ENCODE results near the gene RAMP3. TPM values are rescaled to one million over a fixed set of nuclear protein-coding genes. Genes with fewer than 3 reads are reported as not detected.

RAMP3 gene
- total RNA-seq, 1 experiment from 2014 or later = not detected

DNA sequence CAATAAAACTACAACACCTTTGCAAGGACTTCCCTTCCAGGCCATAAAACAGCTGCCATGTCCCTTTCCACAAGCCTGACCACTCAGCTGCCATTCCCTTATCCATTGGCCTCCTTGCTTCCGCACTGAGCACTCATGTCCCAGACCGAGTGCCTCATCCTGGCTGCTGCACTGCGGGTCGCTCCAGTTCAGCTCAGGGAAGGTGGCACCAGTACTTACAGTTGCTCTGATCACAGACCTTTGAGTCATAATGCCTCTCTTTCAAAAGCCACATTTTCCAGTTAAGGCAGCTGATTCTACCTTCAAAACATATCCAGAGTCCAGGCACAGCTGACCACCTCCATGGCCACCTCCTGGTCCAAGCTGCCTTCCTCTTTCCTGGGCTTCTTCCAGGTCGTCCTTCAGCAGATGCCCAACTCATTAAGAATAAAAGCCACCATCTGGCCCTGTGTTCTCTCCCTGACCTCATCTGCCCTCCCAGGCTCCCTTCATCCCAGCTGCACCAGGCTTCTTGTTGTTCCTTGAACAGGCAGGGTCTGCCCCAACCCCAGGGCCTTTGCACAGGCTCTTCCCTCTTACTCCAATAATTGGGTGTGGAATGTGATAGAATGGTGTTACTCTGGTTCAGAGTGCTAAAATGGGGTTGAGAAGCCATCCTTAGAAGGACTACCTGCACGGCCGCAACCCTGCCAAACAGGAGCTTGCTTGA is 64.5 kb downstream of the RAMP3 start:
- H3K9me2 ChIP-seq (replicated peaks; ENCODE audit: low read length) = no peaks in the 10 kb centered on the region
- CTCF ChIA-PET = no interaction called here
- no peak for TF ChIP-seq EZH2phosphoT487 (IDR thresholded peaks at IDR 0.05; ENCODE audit: borderline replicate concordance, low read length)
- no peak for TF ChIP-seq EZH2 (IDR thresholded peaks at IDR 0.05; ENCODE audit: low read length, unreplicated experiment)
- TF ChIP-seq CTCF (conservative IDR thresholded peaks at IDR 0.05; ENCODE audit: low read depth, low read length) = no peak
- DNase-seq = no peak
- intact Hi-C loops (cut with micrococcal nuclease) = no loop called here
- H3K4me3 ChIP-seq (ENCODE audit: low read length) = no peak overlapping the region
- H3K4me2 ChIP-seq (ENCODE audit: low read length) = no peak overlapping the region
- no peak overlapping the region for H3K27ac ChIP-seq (ENCODE audit: low read length)
- H3K9ac ChIP-seq (ENCODE audit: low read length) = no peak overlapping the region
- BruUV-seq (replicated peaks) = no TSS peak
- no peaks in the 10 kb centered on the region for H3F3A ChIP-seq (ENCODE audit: low read length, unreplicated experiment)
- no peaks in the 10 kb centered on the region for H3K9me3 ChIP-seq (ENCODE audit: low read length)
- no peaks in the 10 kb centered on the region for H4K20me1 ChIP-seq (ENCODE audit: low read length)
- no peaks in the 10 kb centered on the region for H3K36me3 ChIP-seq (ENCODE audit: low read depth, low read length)
- POLR2A ChIA-PET (ENCODE audit: unreplicated experiment) = no interaction called here
- no peaks in the 10 kb centered on the region for H3K79me2 ChIP-seq (ENCODE audit: low read length)
- peaks cover 36% of the 10 kb centered on the region for H3K27me3 ChIP-seq (ENCODE audit: low read length)
- H2AFZ ChIP-seq (ENCODE audit: low read length) = no peak overlapping the region
- no peaks in the 10 kb centered on the region for H3K4me1 ChIP-seq (ENCODE audit: insufficient read depth, low read length)
- ATAC-seq = no peak

GRCh38 chr7:45223078-45223477 is 65.5 kb downstream of the RAMP3 start:
- no peak for DNase-seq
- Histone ChIP-seq H3K27me3 (ENCODE audit: low read length) (peaks cover 45% of the 10 kb centered on the region), H4K20me1 (ENCODE audit: low read length) (no peaks in the 10 kb centered on the region), H3K79me2 (ENCODE audit: low read length) (no peaks in the 10 kb centered on the region), H3F3A (ENCODE audit: low read length, unreplicated experiment) (no peaks in the 10 kb centered on the region), H3K9ac (ENCODE audit: low read length) (no peak overlapping the region), H3K27ac (ENCODE audit: low read length) (no peak overlapping the region), H3K4me2 (ENCODE audit: low read length) (no peak overlapping the region), H3K9me2 (replicated peaks; ENCODE audit: low read length) (no peaks in the 10 kb centered on the region), H2AFZ (ENCODE audit: low read length) (no peak overlapping the region), H3K4me1 (ENCODE audit: insufficient read depth, low read length) (no peaks in the 10 kb centered on the region), H3K36me3 (ENCODE audit: low read depth, low read length) (no peaks in the 10 kb centered on the region), H3K9me3 (ENCODE audit: low read length) (no peaks in the 10 kb centered on the region), H3K4me3 (ENCODE audit: low read length) (no peak overlapping the region)
- CTCF ChIA-PET = no interaction called here
- TF ChIP-seq CTCF (conservative IDR thresholded peaks at IDR 0.05; ENCODE audit: low read depth, low read length) = no peak
- TF ChIP-seq EZH2 (IDR thresholded peaks at IDR 0.05; ENCODE audit: low read length, unreplicated experiment) = no peak
- TF ChIP-seq EZH2phosphoT487 (IDR thresholded peaks at IDR 0.05; ENCODE audit: borderline replicate concordance, low read length) = no peak
- POLR2A ChIA-PET (ENCODE audit: unreplicated experiment) = no interaction called here
- no TSS peak for BruUV-seq (replicated peaks)
- no peak for ATAC-seq
- intact Hi-C loops (cut with micrococcal nuclease) = no loop called here

DNA sequence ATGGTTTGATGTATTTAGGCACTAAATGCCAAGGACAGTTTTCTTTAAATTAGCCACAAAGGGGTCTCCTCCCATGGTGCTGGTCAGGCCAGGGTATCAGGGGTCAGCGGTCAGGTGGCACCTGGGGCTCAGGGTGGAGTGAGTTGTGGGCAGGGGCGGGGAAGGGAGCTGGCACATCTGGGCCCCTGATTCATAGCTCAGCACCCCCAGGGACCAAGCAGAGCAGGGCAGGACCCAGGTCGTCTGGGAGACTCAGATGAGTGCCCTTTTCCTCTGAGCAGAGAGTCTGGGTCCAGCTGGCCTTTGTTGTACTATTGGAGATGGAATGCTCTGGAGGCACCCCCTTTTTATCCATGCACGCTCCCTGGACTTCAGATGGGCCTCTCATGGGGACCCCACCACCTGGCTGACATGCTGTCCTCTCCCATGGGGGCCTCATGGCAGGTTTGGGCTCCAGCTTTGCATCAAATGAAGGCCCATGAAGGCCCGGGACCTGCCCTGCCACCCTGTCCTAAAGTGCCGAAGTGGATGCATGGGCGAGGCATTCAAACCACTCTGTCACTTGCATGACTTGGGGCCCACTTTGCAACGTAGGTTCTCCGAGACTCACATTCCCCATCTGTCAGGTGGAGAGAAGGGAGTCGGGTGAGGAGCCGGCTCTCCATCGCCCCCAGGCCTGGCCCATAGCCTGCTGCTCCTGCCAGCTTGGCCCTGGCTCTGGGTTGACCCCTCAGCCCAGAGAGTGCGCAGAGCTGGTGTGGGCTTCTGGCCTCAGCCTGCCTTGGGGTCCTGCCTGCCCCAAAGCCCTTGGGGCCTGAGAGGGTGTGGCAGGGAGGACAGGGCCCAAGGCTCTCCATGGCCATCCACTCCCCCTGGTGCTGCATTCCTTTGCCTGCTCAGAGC is 66.4 kb downstream of the RAMP3 start:
- Histone ChIP-seq H3K9ac (ENCODE audit: low read length) (no peak overlapping the region), H3F3A (ENCODE audit: low read length, unreplicated experiment) (no peaks in the 10 kb centered on the region), H3K4me1 (ENCODE audit: insufficient read depth, low read length) (no peaks in the 10 kb centered on the region), H3K4me3 (ENCODE audit: low read length) (no peak overlapping the region), H4K20me1 (ENCODE audit: low read length) (no peaks in the 10 kb centered on the region), H3K4me2 (ENCODE audit: low read length) (no peak overlapping the region), H2AFZ (ENCODE audit: low read length) (no peak overlapping the region), H3K9me3 (ENCODE audit: low read length) (no peaks in the 10 kb centered on the region), H3K9me2 (replicated peaks; ENCODE audit: low read length) (no peaks in the 10 kb centered on the region), H3K36me3 (ENCODE audit: low read depth, low read length) (no peaks in the 10 kb centered on the region), H3K79me2 (ENCODE audit: low read length) (no peaks in the 10 kb centered on the region), H3K27me3 (ENCODE audit: low read length) (peaks cover 54% of the 10 kb centered on the region), H3K27ac (ENCODE audit: low read length) (no peak overlapping the region)
- no peak for DNase-seq
- ATAC-seq = no peak
- no peak for TF ChIP-seq CTCF (conservative IDR thresholded peaks at IDR 0.05; ENCODE audit: low read depth, low read length)
- no peak for TF ChIP-seq EZH2phosphoT487 (IDR thresholded peaks at IDR 0.05; ENCODE audit: borderline replicate concordance, low read length)
- no peak for TF ChIP-seq EZH2 (IDR thresholded peaks at IDR 0.05; ENCODE audit: low read length, unreplicated experiment)
- intact Hi-C loops (cut with micrococcal nuclease) = no loop called here
- ChIA-PET CTCF (no interaction called here), POLR2A (ENCODE audit: unreplicated experiment) (no interaction called here)
- no TSS peak for BruUV-seq (replicated peaks)
